ENCODE results near the gene C11orf21. TPM values are rescaled to one million over a fixed set of nuclear protein-coding genes. Genes with fewer than 3 reads are reported as not detected.

Gene C11orf21
- total RNA-seq, 1 donor from 2014 or later = not detected

DNA sequence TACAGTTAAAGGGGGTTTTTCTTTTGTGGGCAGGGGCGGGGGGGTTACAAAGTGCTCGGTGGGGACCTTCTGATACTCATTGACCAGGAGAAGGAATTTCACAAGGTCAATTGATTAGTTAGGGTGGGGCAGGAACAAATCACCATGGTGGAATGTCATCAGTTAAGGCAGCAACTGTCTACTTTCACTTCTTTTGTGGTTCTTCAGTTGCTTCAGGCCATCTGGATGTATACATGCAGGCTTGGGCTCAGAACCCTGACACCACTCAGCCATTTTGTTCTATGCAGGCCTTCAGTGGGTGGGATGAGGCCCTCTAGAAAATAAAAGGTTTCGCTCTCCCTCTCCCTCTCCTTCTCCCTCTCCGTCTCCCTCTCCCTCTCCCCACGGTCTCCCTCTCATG, 29.7 kb upstream of the C11orf21 start:
- H3K27me3 ChIP-seq (ENCODE audit: insufficient read depth, low read length) = peaks cover 6% of the 10 kb centered on the region
- no peaks in the 10 kb centered on the region for H3K36me3 ChIP-seq (ENCODE audit: insufficient read depth, low read length)
- H3K27ac ChIP-seq (ENCODE audit: low read depth, low read length) = no peak overlapping the region
- H3K27me3 Mint-ChIP-seq (ENCODE audit: low read depth, unreplicated experiment) = peaks cover 19% of the 10 kb centered on the region
- no peak overlapping the region for H3K4me3 ChIP-seq (ENCODE audit: insufficient read depth, low read depth, low read length)
- H3K36me3 Mint-ChIP-seq (ENCODE audit: low read depth, unreplicated experiment) = peaks cover 4% of the 10 kb centered on the region
- peaks cover under 1% of the 10 kb centered on the region for H3K4me1 Mint-ChIP-seq (ENCODE audit: low read depth, unreplicated experiment)
- H3K4me2 ChIP-seq (ENCODE audit: low read length) = no peak overlapping the region
- TF ChIP-seq, protein P1, sequence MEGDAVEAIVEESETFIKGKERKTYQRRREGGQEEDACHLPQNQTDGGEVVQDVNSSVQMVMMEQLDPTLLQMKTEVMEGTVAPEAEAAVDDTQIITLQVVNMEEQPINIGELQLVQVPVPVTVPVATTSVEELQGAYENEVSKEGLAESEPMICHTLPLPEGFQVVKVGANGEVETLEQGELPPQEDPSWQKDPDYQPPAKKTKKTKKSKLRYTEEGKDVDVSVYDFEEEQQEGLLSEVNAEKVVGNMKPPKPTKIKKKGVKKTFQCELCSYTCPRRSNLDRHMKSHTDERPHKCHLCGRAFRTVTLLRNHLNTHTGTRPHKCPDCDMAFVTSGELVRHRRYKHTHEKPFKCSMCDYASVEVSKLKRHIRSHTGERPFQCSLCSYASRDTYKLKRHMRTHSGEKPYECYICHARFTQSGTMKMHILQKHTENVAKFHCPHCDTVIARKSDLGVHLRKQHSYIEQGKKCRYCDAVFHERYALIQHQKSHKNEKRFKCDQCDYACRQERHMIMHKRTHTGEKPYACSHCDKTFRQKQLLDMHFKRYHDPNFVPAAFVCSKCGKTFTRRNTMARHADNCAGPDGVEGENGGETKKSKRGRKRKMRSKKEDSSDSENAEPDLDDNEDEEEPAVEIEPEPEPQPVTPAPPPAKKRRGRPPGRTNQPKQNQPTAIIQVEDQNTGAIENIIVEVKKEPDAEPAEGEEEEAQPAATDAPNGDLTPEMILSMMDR (IDR thresholded peaks at IDR 0.05; ENCODE audit: insufficient read depth, low read depth, low read length) = no peak
- no peak for TF ChIP-seq EZH2 (IDR thresholded peaks at IDR 0.05; ENCODE audit: insufficient read depth, low read length)
- H3K9me3 ChIP-seq (ENCODE audit: insufficient read depth, low read depth, low read length) = peaks cover 7% of the 10 kb centered on the region
- no peak for DNase-seq (ENCODE audit: low read depth)
- no peaks in the 10 kb centered on the region for H3K79me2 ChIP-seq (ENCODE audit: insufficient read depth, low read length)
- no peaks in the 10 kb centered on the region for H3K4me1 ChIP-seq (ENCODE audit: insufficient read depth, low read length)
- FAIRE-seq = no peak
- no peak overlapping the region for H3K27ac Mint-ChIP-seq (ENCODE audit: unreplicated experiment)
- no peak overlapping the region for H2AFZ ChIP-seq (ENCODE audit: low read depth, low read length)
- H3K4me3 Mint-ChIP-seq (ENCODE audit: unreplicated experiment) = no peak overlapping the region
- peaks cover 10% of the 10 kb centered on the region for H3K9me3 Mint-ChIP-seq (ENCODE audit: unreplicated experiment)
- H4K20me1 ChIP-seq (ENCODE audit: insufficient read depth, low read length) = no peaks in the 10 kb centered on the region
- H3K9ac ChIP-seq (ENCODE audit: low read length) = no peak overlapping the region

- Mint-ChIP-seq H3K27ac (ENCODE audit: unreplicated experiment) (no peak overlapping the region), H3K4me3 (ENCODE audit: unreplicated experiment) (no peak overlapping the region), H3K9me3 (ENCODE audit: unreplicated experiment) (peaks cover 14% of the 10 kb centered on the region), H3K36me3 (ENCODE audit: low read depth, unreplicated experiment) (peaks cover 4% of the 10 kb centered on the region), H3K27me3 (ENCODE audit: low read depth, unreplicated experiment) (peaks cover 18% of the 10 kb centered on the region), H3K4me1 (ENCODE audit: low read depth, unreplicated experiment) (no peaks in the 10 kb centered on the region)
- H3K27me3 ChIP-seq (ENCODE audit: insufficient read depth, low read length) = peaks cover 6% of the 10 kb centered on the region
- H3K36me3 ChIP-seq (ENCODE audit: insufficient read depth, low read length) = no peaks in the 10 kb centered on the region
- no peaks in the 10 kb centered on the region for H3K4me1 ChIP-seq (ENCODE audit: insufficient read depth, low read length)
- no peaks in the 10 kb centered on the region for H3K79me2 ChIP-seq (ENCODE audit: insufficient read depth, low read length)
- H4K20me1 ChIP-seq (ENCODE audit: insufficient read depth, low read length) = no peaks in the 10 kb centered on the region
- DNase-seq (ENCODE audit: low read depth) (no peak), FAIRE-seq (no peak)
- H3K9me3 ChIP-seq (ENCODE audit: insufficient read depth, low read depth, low read length) = peaks cover 7% of the 10 kb centered on the region
- no peak for TF ChIP-seq EZH2 (IDR thresholded peaks at IDR 0.05; ENCODE audit: insufficient read depth, low read length)
- TF ChIP-seq, protein P1 (IDR thresholded peaks at IDR 0.05; ENCODE audit: insufficient read depth, low read depth, low read length) = no peak
- H3K4me2 ChIP-seq (ENCODE audit: low read length) = no peak overlapping the region
- no peak overlapping the region for H2AFZ ChIP-seq (ENCODE audit: low read depth, low read length)
- no peak overlapping the region for H3K4me3 ChIP-seq (ENCODE audit: insufficient read depth, low read depth, low read length)
- H3K27ac ChIP-seq (ENCODE audit: low read depth, low read length) = no peak overlapping the region
- H3K9ac ChIP-seq (ENCODE audit: low read length) = no peak overlapping the region
Observed at GRCh38 chr11:2330696-2331095, 29.0 kb upstream of the C11orf21 start.

GRCh38 chr11:2329551-2329950, 27.8 kb upstream of the C11orf21 start:
- FAIRE-seq = no peak
- Histone ChIP-seq H3K4me2 (ENCODE audit: low read length) (no peak overlapping the region), H3K9me3 (ENCODE audit: insufficient read depth, low read depth, low read length) (peaks cover 7% of the 10 kb centered on the region), H4K20me1 (ENCODE audit: insufficient read depth, low read length) (no peaks in the 10 kb centered on the region), H3K4me3 (ENCODE audit: insufficient read depth, low read depth, low read length) (no peak overlapping the region), H2AFZ (ENCODE audit: low read depth, low read length) (no peak overlapping the region), H3K27me3 (ENCODE audit: insufficient read depth, low read length) (peaks cover 6% of the 10 kb centered on the region), H3K79me2 (ENCODE audit: insufficient read depth, low read length) (no peaks in the 10 kb centered on the region), H3K9ac (ENCODE audit: low read length) (no peak overlapping the region), H3K27ac (ENCODE audit: low read depth, low read length) (no peak overlapping the region), H3K36me3 (ENCODE audit: insufficient read depth, low read length) (no peaks in the 10 kb centered on the region), H3K4me1 (ENCODE audit: insufficient read depth, low read length) (no peaks in the 10 kb centered on the region)
- Mint-ChIP-seq H3K9me3 (ENCODE audit: unreplicated experiment) (peaks cover 14% of the 10 kb centered on the region), H3K27me3 (ENCODE audit: low read depth, unreplicated experiment) (peaks cover 18% of the 10 kb centered on the region), H3K4me1 (ENCODE audit: low read depth, unreplicated experiment) (no peaks in the 10 kb centered on the region), H3K27ac (ENCODE audit: unreplicated experiment) (no peak overlapping the region), H3K4me3 (ENCODE audit: unreplicated experiment) (no peak overlapping the region), H3K36me3 (ENCODE audit: low read depth, unreplicated experiment) (peaks cover 4% of the 10 kb centered on the region)
- DNase-seq (ENCODE audit: low read depth) = no peak
- TF ChIP-seq, protein P1 (IDR thresholded peaks at IDR 0.05; ENCODE audit: insufficient read depth, low read depth, low read length) = no peak
- no peak for TF ChIP-seq EZH2 (IDR thresholded peaks at IDR 0.05; ENCODE audit: insufficient read depth, low read length)

Measured in astrocyte (in vitro differentiated cells and primary cell).